Activated CD8-positive, alpha-beta memory T cell treated with anti-CD3 and anti-CD28 coated beads for 48 hours (primary cell): Measurements from ENCODE around the gene DNAAF9.

ENCODE experiments used
- DNase-seq, 3 experiments: peaks; one replicate each; pipeline ENCODE4 v3.0.0-alpha.2; 2020; ENCODE audit warnings: low read depth in 2 of 3, low spot score in 2 of 3

Gene DNAAF9

GRCh38 chr20:3378138-3378537 lies 29.3 kb downstream of the DNAAF9 start:
- DNase-seq, result no peak

GRCh38 chr20:3377644-3378043 lies 29.8 kb downstream of the DNAAF9 start:
- DNase-seq, result no peak

DNA sequence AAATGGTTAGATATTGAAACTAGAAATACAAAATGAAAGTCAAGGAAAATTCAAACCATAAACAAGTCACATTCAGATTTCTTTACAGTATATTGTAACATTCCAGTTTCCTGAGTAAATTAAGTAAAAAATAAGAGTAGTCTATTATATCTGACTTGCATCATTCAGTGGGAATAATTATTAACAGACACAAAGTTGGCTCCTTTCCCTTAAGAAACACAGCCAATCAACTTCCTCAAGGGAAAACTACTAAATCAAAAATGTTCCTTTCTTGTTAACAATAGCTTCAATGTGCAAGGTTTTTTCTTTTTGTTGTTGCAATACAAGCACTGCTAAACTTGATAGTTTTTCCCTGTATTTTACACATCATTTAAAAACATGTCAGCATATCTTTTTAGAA lies 33.2 kb downstream of the DNAAF9 start:
- DNase-seq, result no peak

- no peak for DNase-seq
These were observed 35.7 kb downstream of the DNAAF9 start for GRCh38 chr20:3371754-3372153.

GRCh38 chr20:3367089-3367488 lies 40.4 kb downstream of the DNAAF9 start:
- no peak for DNase-seq

GRCh38 chr20:3364323-3365013 lies 43.0 kb downstream of the DNAAF9 start:
- no peak for DNase-seq

- DNase-seq, result no peak
These were observed 46.7 kb downstream of the DNAAF9 start for GRCh38 chr20:3360752-3361151.

DNA sequence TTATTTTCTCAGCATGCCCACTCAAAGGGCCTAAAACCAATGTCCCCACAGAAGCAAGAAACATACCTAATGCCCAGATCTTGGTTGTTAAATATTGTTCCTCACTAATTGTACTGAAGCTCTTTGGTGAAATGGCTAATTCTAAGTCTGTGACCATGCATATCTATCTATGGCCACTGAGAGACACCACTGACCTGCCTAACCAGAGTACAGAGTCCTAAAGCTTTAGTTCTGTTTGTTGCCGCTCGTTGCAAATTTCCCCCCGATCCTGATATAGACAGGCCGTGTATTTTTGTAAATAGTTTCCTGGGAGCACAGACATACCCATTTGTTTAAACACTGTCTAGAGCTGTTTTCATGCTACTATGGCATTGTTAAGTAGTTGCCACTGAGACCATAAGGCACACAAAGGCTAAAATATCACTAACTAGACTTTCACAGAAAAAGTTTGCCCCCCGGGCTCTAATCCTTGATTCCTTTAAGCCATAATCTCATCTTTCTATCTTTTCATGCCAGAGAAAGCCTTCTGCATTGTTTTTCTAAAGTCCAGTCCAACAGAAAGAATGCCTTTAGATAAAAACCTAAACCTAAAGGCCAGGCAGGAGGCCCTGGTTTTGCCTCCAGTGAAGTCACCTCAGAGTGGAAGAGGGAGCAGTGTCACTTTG lies 48.7 kb downstream of the DNAAF9 start:
- no peak for DNase-seq
